Body of pancreas (tissue), 4 donors: ENCODE measurements around the gene OPRD1.
"Not testable (repeated sequence)": the region's sequence is repeated elsewhere in the genome, so short reads cannot be mapped to it uniquely, and the experiment has no call there.

Source experiments
- POLR2A ChIP-seq, 3 donors: fragments of 450-650 bp; IDR thresholded peaks; one replicate each; pipeline ENCODE4 v1.6.1; 2016; ENCODE audit warnings: antibody characterized with exemption in 3 of 3, mild to moderate bottlenecking in 2 of 3
- TF ChIP-seq, protein P1 (sequence below), 7 experiments: fragments of 450-650 bp in 4 of 7; fragments of 200-600 bp in 3 of 7; sonication (generic) in 3 of 7; IDR thresholded peaks; one replicate each; pipeline ENCODE4 v1.5.1; 2016 to 2019; ENCODE audit warnings: antibody characterized with exemption in 7 of 7

GRCh38 chr1:28828227-28828858, 16.4 kb downstream of the OPRD1 start:
- TF ChIP-seq, protein P1, sequence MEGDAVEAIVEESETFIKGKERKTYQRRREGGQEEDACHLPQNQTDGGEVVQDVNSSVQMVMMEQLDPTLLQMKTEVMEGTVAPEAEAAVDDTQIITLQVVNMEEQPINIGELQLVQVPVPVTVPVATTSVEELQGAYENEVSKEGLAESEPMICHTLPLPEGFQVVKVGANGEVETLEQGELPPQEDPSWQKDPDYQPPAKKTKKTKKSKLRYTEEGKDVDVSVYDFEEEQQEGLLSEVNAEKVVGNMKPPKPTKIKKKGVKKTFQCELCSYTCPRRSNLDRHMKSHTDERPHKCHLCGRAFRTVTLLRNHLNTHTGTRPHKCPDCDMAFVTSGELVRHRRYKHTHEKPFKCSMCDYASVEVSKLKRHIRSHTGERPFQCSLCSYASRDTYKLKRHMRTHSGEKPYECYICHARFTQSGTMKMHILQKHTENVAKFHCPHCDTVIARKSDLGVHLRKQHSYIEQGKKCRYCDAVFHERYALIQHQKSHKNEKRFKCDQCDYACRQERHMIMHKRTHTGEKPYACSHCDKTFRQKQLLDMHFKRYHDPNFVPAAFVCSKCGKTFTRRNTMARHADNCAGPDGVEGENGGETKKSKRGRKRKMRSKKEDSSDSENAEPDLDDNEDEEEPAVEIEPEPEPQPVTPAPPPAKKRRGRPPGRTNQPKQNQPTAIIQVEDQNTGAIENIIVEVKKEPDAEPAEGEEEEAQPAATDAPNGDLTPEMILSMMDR (IDR thresholded peaks at IDR 0.05), result not testable (repeated sequence)
- not testable (repeated sequence) for TF ChIP-seq POLR2A (IDR thresholded peaks at IDR 0.05)
